ENCODE data around the gene LSS.
"Not testable (repeated sequence)": the region's sequence is repeated elsewhere in the genome, so short reads cannot be mapped to it uniquely, and the experiment has no call there.

LSS gene

DNA sequence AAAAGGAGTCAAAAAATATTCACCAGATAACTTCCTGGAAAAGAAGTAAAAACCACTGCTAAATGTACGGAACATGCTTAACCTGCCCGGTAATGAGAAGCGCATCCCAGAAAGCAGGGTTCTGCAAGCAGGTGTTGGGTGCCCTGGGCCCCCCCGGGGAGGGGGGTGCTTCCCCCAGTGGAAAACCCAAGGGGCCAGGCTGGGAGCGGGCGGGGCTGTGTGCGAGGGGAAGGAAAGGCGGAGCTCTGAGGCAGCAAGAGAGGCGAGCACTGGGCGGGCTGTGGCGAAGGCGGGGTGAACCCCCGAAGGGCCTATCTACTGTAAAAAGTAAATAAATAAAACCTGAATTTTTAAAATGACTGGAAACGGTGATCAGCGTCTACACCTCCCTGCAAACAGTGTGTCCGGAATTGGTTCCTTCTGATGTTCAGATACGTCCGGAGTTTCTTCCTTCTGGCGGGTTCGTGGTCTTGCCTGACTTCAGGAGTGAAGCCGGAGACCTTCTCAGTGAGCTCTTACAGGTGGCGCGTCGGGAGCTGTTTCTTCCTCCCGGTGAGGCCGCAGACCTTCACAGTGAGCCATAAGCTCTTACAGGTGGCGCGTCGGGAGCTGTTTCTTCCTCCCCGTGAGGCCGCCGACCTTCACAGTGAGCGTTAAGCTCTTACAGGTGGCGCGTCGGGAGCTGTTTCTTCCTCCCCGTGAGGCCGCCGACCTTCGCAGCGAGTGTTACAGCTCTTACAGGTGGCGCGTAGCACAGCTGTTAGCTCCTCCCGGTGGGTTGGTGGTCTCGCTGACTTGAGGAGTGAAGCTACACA, 86.6 kb downstream of the LSS start:
- Histone ChIP-seq H3K36me3 (no peaks in the 10 kb centered on the region), H3K4me3 (ENCODE audit: low read depth in 1 of 2, low read length in 1 of 2) (no peak overlapping the region), H3K27me3 (peaks cover 4% of the 10 kb centered on the region), H3K9me3 (no peaks in the 10 kb centered on the region), H3K27ac (no peak overlapping the region), H3K4me1 (ENCODE audit: control insufficient read depth in 1 of 2, insufficient read depth in 1 of 2, low read depth in 1 of 2, low read length in 1 of 2) (peaks cover 0 to 5% of the 10 kb centered on the region in 2 experiments)
- no peak for TF ChIP-seq CTCF (IDR thresholded peaks at IDR 0.05)

GRCh38 chr21:46140352-46141003, 88.1 kb downstream of the LSS start:
- not testable (repeated sequence) for H3K27ac ChIP-seq; H3K36me3 ChIP-seq; H3K4me3 ChIP-seq (ENCODE audit: low read depth in 1 of 2, low read length in 1 of 2); H3K9me3 ChIP-seq; H3K27me3 ChIP-seq; H3K4me1 ChIP-seq (ENCODE audit: control insufficient read depth in 1 of 2, insufficient read depth in 1 of 2, low read depth in 1 of 2, low read length in 1 of 2)

DNA sequence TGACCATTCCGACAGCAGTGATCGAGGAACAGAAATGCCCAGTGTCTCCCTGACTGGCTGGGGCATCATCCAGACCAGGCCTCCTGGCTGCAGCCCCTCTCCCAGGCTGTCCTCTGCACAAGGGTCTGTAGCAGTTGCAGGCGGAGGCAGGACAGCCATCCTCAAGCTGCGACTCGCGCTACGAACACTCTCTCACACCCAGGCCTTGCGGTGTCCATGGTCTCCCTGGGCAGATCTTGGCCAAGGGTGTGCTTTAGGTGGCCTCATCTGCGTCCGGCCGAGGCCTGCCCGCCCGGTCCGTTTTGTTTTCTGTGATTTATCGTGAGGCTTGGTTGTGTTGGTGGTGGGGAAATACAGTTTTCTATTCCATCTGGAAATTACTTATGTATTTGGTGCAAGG, 88.9 kb downstream of the LSS start:
- TF ChIP-seq CTCF (IDR thresholded peaks at IDR 0.05): no peak
- H3K36me3 ChIP-seq: no peaks in the 10 kb centered on the region
- H3K4me3 ChIP-seq (ENCODE audit: low read depth in 1 of 2, low read length in 1 of 2): no peak overlapping the region
- no peak overlapping the region for H3K27ac ChIP-seq
- H3K27me3 ChIP-seq: peaks cover 4% of the 10 kb centered on the region
- no peaks in the 10 kb centered on the region for H3K9me3 ChIP-seq
- peaks cover 0 to 5% of the 10 kb centered on the region in 2 experiments for H3K4me1 ChIP-seq (ENCODE audit: control insufficient read depth in 1 of 2, insufficient read depth in 1 of 2, low read depth in 1 of 2, low read length in 1 of 2)

DNA sequence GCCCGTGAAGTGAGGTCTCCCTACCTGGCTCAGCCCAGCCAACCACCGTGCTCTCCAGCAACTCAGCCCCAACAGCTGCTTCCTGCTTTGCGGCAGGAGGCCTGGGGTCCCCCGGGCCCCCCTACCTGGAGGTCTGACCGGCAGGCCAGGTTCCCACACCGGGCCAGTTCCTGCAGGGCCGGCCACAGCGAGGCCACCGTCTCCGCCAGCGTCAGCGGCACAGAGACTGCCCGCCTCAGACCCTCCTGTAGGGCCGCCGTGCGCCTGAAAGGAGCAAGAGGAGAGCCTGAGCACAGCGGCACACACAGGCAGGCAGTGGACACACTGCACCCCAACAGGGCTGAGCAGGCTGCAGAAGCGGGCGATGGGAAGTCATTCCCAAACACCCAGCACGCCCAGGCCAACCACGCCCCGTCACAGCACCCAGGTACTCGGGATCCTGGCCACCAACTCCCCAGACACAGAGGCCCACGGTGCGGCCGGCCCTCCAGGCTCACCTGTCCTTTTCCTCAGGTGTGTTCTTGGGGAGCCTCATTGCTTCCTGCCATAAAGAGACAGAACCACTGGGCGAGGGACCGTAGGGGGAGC, 90.1 kb downstream of the LSS start:
- Histone ChIP-seq H3K27me3 (peaks cover 3% of the 10 kb centered on the region), H3K9me3 (no peaks in the 10 kb centered on the region), H3K27ac (no peak overlapping the region), H3K4me3 (ENCODE audit: low read depth in 1 of 2, low read length in 1 of 2) (no peak overlapping the region), H3K4me1 (ENCODE audit: control insufficient read depth in 1 of 2, insufficient read depth in 1 of 2, low read depth in 1 of 2, low read length in 1 of 2) (peaks cover 0 to 2% of the 10 kb centered on the region in 2 experiments), H3K36me3 (no peaks in the 10 kb centered on the region)
- TF ChIP-seq CTCF (IDR thresholded peaks at IDR 0.05): no peak
